Activated T-helper 17 cell treated with anti-CD3 and anti-CD28 coated beads, Interleukin-2, amount 50 U/mL, for 72 hours (primary cell): ENCODE measurements around the gene AMN. TPM values are rescaled to one million over a fixed set of nuclear protein-coding genes. Genes with fewer than 3 reads are reported as not detected.

ENCODE experiments used
- total RNA-seq, 2 donors: library from RNA; stranded (reverse); gene quantifications; one replicate each; pipeline ENCODE4 v1.2.3, GENCODE V29; 2022

AMN gene
- total RNA-seq, 2 donors from 2014 or later, result 2.1 to 2.3 TPM

Other genes with a start within 250 kb of the AMN start
- 100 to 1,000 TPM in 1 of 2 donors, 10 to 100 TPM in 1; 61.7 to 133 TPM for gene TRAF3, start 145.2 kb upstream of the AMN start, total RNA-seq
- 1 to 10 TPM; 7.2 to 7.3 TPM for gene CDC42BPB, start 134.9 kb downstream of the AMN start, total RNA-seq
- gene LBHD2, start 161.5 kb downstream of the AMN start, total RNA-seq, result not detected
- not detected for gene EXOC3L4, start 172.1 kb downstream of the AMN start, total RNA-seq
- 1 to 10 TPM; 3.0 to 4.0 TPM for gene TNFAIP2, start 200.8 kb downstream of the AMN start, total RNA-seq